NOMO-1 (cell line): ENCODE results near the gene DGKE.

Source experiments
- DNase-seq, 2 experiments: peaks; one replicate each; lab custom pipeline; 2025; ENCODE audit not compliant: unreplicated experiment in 2 of 2; lab: John Stamatoyannopoulos, UW

DGKE gene

GRCh38 chr17:56833809-56834379 is at the start of gene DGKE, which contains the start of gene C17orf67:
DGKE (plus strand) TSS chr17:56834151; CDS start chr17:56834796, 645 bp downstream.
C17orf67 (minus strand) TSS chr17:56833920; CDS start chr17:56815810, 18,110 bp downstream.
- peak; percentile 83 to 92 for DNase-seq

- DNase-seq, result no peak
Observed at GRCh38 chr17:56785405-56785804, 48.5 kb upstream of the DGKE start.

GRCh38 chr17:56785997-56786680 is 47.8 kb upstream of the DGKE start:
- no peak for DNase-seq

GRCh38 chr17:56786989-56787482 is 46.9 kb upstream of the DGKE start:
- peak; percentile 96 to 99 for DNase-seq

- no peak for DNase-seq
Observed at GRCh38 chr17:56792267-56792666, 41.7 kb upstream of the DGKE start.

GRCh38 chr17:56793531-56793930 is 40.4 kb upstream of the DGKE start:
- no peak for DNase-seq

- peak; percentile 82 to 93 for DNase-seq
Observed at GRCh38 chr17:56793957-56794356, 40.0 kb upstream of the DGKE start.

GRCh38 chr17:56795221-56795865 is 38.6 kb upstream of the DGKE start:
- no peak for DNase-seq

- DNase-seq, result no peak
Observed at GRCh38 chr17:56796536-56796935, 37.4 kb upstream of the DGKE start.

- DNase-seq, result peak; percentile 87 to 89
Observed at GRCh38 chr17:56798916-56799315, 35.0 kb upstream of the DGKE start.

- DNase-seq, result no peak
Observed at GRCh38 chr17:56801459-56802178, 32.3 kb upstream of the DGKE start.

- no peak for DNase-seq
Observed at GRCh38 chr17:56803071-56803470, 30.9 kb upstream of the DGKE start.

GRCh38 chr17:56804454-56804853 is 29.5 kb upstream of the DGKE start:
- no peak for DNase-seq

GRCh38 chr17:56806949-56807348 is 27.0 kb upstream of the DGKE start:
- no peak for DNase-seq

GRCh38 chr17:56807723-56808122 is 26.2 kb upstream of the DGKE start:
- DNase-seq, result no peak

GRCh38 chr17:56808503-56808902 is 25.4 kb upstream of the DGKE start:
- no peak for DNase-seq

- no peak for DNase-seq
Observed at GRCh38 chr17:56809106-56809819, 24.7 kb upstream of the DGKE start.

GRCh38 chr17:56809820-56810179 is 24.2 kb upstream of the DGKE start:
- no peak for DNase-seq

GRCh38 chr17:56810343-56810742 is 23.6 kb upstream of the DGKE start:
- no peak for DNase-seq

- DNase-seq, result peak in 1 of 2 experiments; percentile 6
Observed at GRCh38 chr17:56810891-56811775, 22.8 kb upstream of the DGKE start.
